Transverse colon (tissue), 4 donors: ENCODE results near the gene FLYWCH2. TPM values are rescaled to one million over a fixed set of nuclear protein-coding genes. Genes with fewer than 3 reads are reported as not detected.

Experiments
- DNase-seq: peaks from one replicate; pipeline ENCODE4 v3.0.0-alpha.2; 2019
- H3K27ac ChIP-seq, 4 donors: fragments of 200-600 bp; sonication (generic); 2 replicates each; pipeline ENCODE4 v1.5.1; 2016 to 2018; ENCODE audit warnings: inconsistent platforms in 4 of 4
- H3K27me3 ChIP-seq: fragments of 200-600 bp; sonication (generic); 2 replicates; pipeline ENCODE4 v1.5.1; 2017; ENCODE audit warnings: inconsistent platforms
- H3K36me3 ChIP-seq, 4 donors: fragments of 200-600 bp; sonication (generic); 2 replicates each; pipeline ENCODE4 v1.5.1; 2017 to 2019; ENCODE audit warnings: inconsistent platforms in 4 of 4
- H3K4me1 ChIP-seq, 4 donors: fragments of 200-600 bp; sonication (generic); 2 replicates each; pipeline ENCODE4 v1.5.1; 2017 to 2020; ENCODE audit warnings: inconsistent platforms in 4 of 4
- H3K4me3 ChIP-seq, 4 donors: fragments of 200-600 bp; sonication (generic); 1 replicate in 1 of 4; 2 replicates in 3 of 4; pipeline versions ENCODE4 v1.5.1 to v1.6.1; 2017 to 2019; ENCODE audit warnings: inconsistent platforms in 4 of 4
- H3K9me3 ChIP-seq, 2 donors: fragments of 200-600 bp; sonication (generic); 2 replicates each; pipeline ENCODE4 v1.5.1; 2017 to 2019; ENCODE audit warnings: inconsistent platforms in 2 of 2
- CTCF ChIP-seq, 5 experiments: fragments of 200-600 bp in 3 of 5; fragments of 450-650 bp in 2 of 5; sonication (generic) in 3 of 5; IDR thresholded peaks; 1 replicate in 2 of 5; 2 replicates in 3 of 5; pipeline ENCODE4 v1.5.1; 2016 to 2017; ENCODE audit warnings: antibody characterized with exemption in 5 of 5, inconsistent platforms in 3 of 5, mild to moderate bottlenecking in 2 of 5, moderate library complexity in 1 of 5
- EP300 ChIP-seq: sonication (generic); formaldehyde crosslinking; IDR thresholded peaks from one replicate; pipeline ENCODE4 v1.6.1; 2017; ENCODE audit warnings: antibody characterized with exemption, low read depth
- POLR2A ChIP-seq: fragments of 450-650 bp; IDR thresholded peaks from one replicate; pipeline ENCODE4 v1.6.1; 2016; ENCODE audit warnings: antibody characterized with exemption, mild to moderate bottlenecking, moderate library complexity
- POLR2AphosphoS5 ChIP-seq, 3 donors: sonication (generic); formaldehyde crosslinking; IDR thresholded peaks; one replicate each; pipeline ENCODE4 v1.6.1; 2016; ENCODE audit warnings: antibody characterized with exemption in 3 of 3
- WGBS, 2 donors: methylation state at CpG; one replicate each; pipeline ENCODE4 v1.1.5; 2018; ENCODE audit warnings: low coverage in 1 of 2; 5-methylcytosine and 5-hydroxymethylcytosine counted together
- in situ Hi-C, 4 donors: fragments of 200-750 bp; cut with MboI; loops; one replicate each; pipeline versions ENCODE4 v1.15.0 to v1.15.1; 2017; ENCODE audit warnings: low sequenced_read_pairs in 3 of 4, low pct_ligation_motif_present in 1 of 4, low pct_unique_long_range_greater_than_20kb in 1 of 4
- intact Hi-C: fragments of 100-400 bp; cut with DNase I; formaldehyde crosslinking; loops from one replicate; pipeline ENCODE4 v1.15.1; 2023; ENCODE audit warnings: low total_unique reads
- total RNA-seq, 4 donors: library from RNA; depleted of rRNA; stranded (reverse); fragments of >200 nt; gene quantifications; one replicate each; pipeline ENCODE4 v1.1.0, GENCODE V29; 2016

Gene FLYWCH2
- total RNA-seq, 4 donors from 2014 or later = 35.0 to 74.4 (median 50.9) TPM

- WGBS, 2 donors = 94% methylated on average over 27 of the region's 30 CpGs; no CpG with 5 or more reads in 1 of the 2 donors
- DNase-seq = no peak
- no peak overlapping the region for H3K4me3 ChIP-seq
- no peaks in the 10 kb centered on the region for H3K9me3 ChIP-seq
- peaks cover 0 to 43% (median 7%) of the 10 kb centered on the region in 4 donors for H3K36me3 ChIP-seq
- TF ChIP-seq POLR2A (no peak), EP300 (no peak), CTCF (IDR thresholded peaks at IDR 0.05) (no peak), POLR2AphosphoS5 (IDR thresholded peaks at IDR 0.05) (no peak)
- in situ Hi-C loops = no loop called here
- intact Hi-C loops = no loop called here
- H3K27ac ChIP-seq = no peak overlapping the region
- H3K4me1 ChIP-seq = no peaks in the 10 kb centered on the region
- no peaks in the 10 kb centered on the region for H3K27me3 ChIP-seq
These were observed 50.1 kb downstream of the FLYWCH2 start for GRCh38 chr16:2933136-2933535.

GRCh38 chr16:2933701-2934100 lies 50.7 kb downstream of the FLYWCH2 start:
- no peak overlapping the region for H3K27ac ChIP-seq
- H3K27me3 ChIP-seq = no peaks in the 10 kb centered on the region
- WGBS, 2 donors = 95% methylated on average over 19 of the region's 22 CpGs; no CpG with 5 or more reads in 1 of the 2 donors
- TF ChIP-seq EP300 (no peak), POLR2A (no peak), CTCF (IDR thresholded peaks at IDR 0.05) (no peak), POLR2AphosphoS5 (IDR thresholded peaks at IDR 0.05) (no peak)
- in situ Hi-C loops = no loop called here
- intact Hi-C loops = no loop called here
- no peak for DNase-seq
- peaks cover 0 to 45% (median 8%) of the 10 kb centered on the region in 4 donors for H3K36me3 ChIP-seq
- H3K9me3 ChIP-seq = no peaks in the 10 kb centered on the region
- no peak overlapping the region for H3K4me3 ChIP-seq
- no peaks in the 10 kb centered on the region for H3K4me1 ChIP-seq

- H3K27ac ChIP-seq = no peak overlapping the region
- intact Hi-C loops = no loop called here
- DNase-seq = no peak
- no peaks in the 10 kb centered on the region for H3K27me3 ChIP-seq
- H3K4me3 ChIP-seq = no peak overlapping the region
- H3K9me3 ChIP-seq = no peaks in the 10 kb centered on the region
- in situ Hi-C loops = no loop called here
- 88 to 91% methylated on average over 14 to 15 of the region's 15 CpGs for WGBS, 2 donors
- TF ChIP-seq POLR2AphosphoS5 (IDR thresholded peaks at IDR 0.05) (no peak), POLR2A (no peak), EP300 (no peak), CTCF (IDR thresholded peaks at IDR 0.05) (no peak)
- H3K4me1 ChIP-seq = no peaks in the 10 kb centered on the region
- peaks cover 0 to 53% (median 12%) of the 10 kb centered on the region in 4 donors for H3K36me3 ChIP-seq
These were observed 51.4 kb downstream of the FLYWCH2 start for GRCh38 chr16:2934450-2934849.

- H3K27me3 ChIP-seq = no peaks in the 10 kb centered on the region
- 85% methylated on average over 15 of the region's 22 CpGs; no CpG with 5 or more reads in 1 of the 2 donors for WGBS, 2 donors
- intact Hi-C loops (no loop called here), in situ Hi-C loops (no loop called here)
- no peaks in the 10 kb centered on the region for H3K4me1 ChIP-seq
- no peak for DNase-seq
- no peak overlapping the region for H3K27ac ChIP-seq
- no peak overlapping the region for H3K4me3 ChIP-seq
- TF ChIP-seq POLR2A (no peak), CTCF (IDR thresholded peaks at IDR 0.05) (no peak), EP300 (no peak), POLR2AphosphoS5 (IDR thresholded peaks at IDR 0.05) (no peak)
- H3K36me3 ChIP-seq = peaks cover 0 to 51% (median 13%) of the 10 kb centered on the region in 4 donors
- no peaks in the 10 kb centered on the region for H3K9me3 ChIP-seq
These were observed 53.5 kb downstream of the FLYWCH2 start for GRCh38 chr16:2936436-2937011.
